Sigmoid colon (tissue), 3 donors: ENCODE measurements around the gene ATP6V1G1.
"Not testable (repeated sequence)": the region's sequence is repeated elsewhere in the genome, so short reads cannot be mapped to it uniquely, and the experiment has no call there.

Source experiments
- CTCF ChIP-seq, 4 experiments: fragments of 450-650 bp in 3 of 4; fragments of 200-600 bp in 1 of 4; IDR thresholded peaks; one replicate each; pipeline ENCODE4 v1.5.1; 2016 to 2019; ENCODE audit warnings: antibody characterized with exemption in 4 of 4, mild to moderate bottlenecking in 3 of 4, moderate library complexity in 2 of 4
- POLR2A ChIP-seq, 2 donors: fragments of 450-650 bp; IDR thresholded peaks; one replicate each; pipeline ENCODE4 v1.6.1; 2016; ENCODE audit warnings: antibody characterized with exemption in 2 of 2, mild to moderate bottlenecking in 2 of 2, moderate library complexity in 2 of 2

GRCh38 chr9:114600502-114601248, 13.1 kb downstream of the ATP6V1G1 start:
- not testable (repeated sequence) for TF ChIP-seq CTCF, POLR2A (IDR thresholded peaks at IDR 0.05)
